Gastroesophageal sphincter (tissue), 4 donors: ENCODE measurements around the gene EPOP. TPM values are rescaled to one million over a fixed set of nuclear protein-coding genes. Genes with fewer than 3 reads are reported as not detected.

Source experiments
- ATAC-seq: fragments of 150-250 bp; one replicate; pipeline ENCODE4 v1.9.1; 2016; ENCODE audit warnings: mild to moderate bottlenecking, moderate library complexity
- H3K27ac ChIP-seq, 4 donors: fragments of 200-600 bp; sonication (generic) in 3 of 4; 1 replicate in 3 of 4; 2 replicates in 1 of 4; pipeline ENCODE4 v1.5.1; 2016 to 2019
- H3K27me3 ChIP-seq: fragments of 200-600 bp; sonication (generic); one replicate; pipeline ENCODE4 v1.5.1; 2019
- H3K36me3 ChIP-seq, 2 donors: fragments of 200-600 bp; sonication (generic); one replicate each; pipeline ENCODE4 v1.5.1; 2019; ENCODE audit warnings: control low read depth in 1 of 2
- H3K4me1 ChIP-seq, 3 donors: fragments of 200-600 bp; sonication (generic); 1 replicate in 2 of 3; 2 replicates in 1 of 3; pipeline ENCODE4 v1.5.1; 2016 to 2019; ENCODE audit warnings: control low read depth in 2 of 3
- H3K4me3 ChIP-seq, 2 donors: fragments of 200-600 bp; sonication (generic); one replicate each; pipeline ENCODE4 v1.5.1; 2019; ENCODE audit warnings: mild to moderate bottlenecking in 1 of 2, moderate library complexity in 1 of 2
- H3K9me3 ChIP-seq, 3 donors: fragments of 200-600 bp; sonication (generic); one replicate each; pipeline ENCODE4 v1.5.1; 2017 to 2019; ENCODE audit warnings: control low read depth in 2 of 3
- CTCF ChIP-seq, 4 experiments: fragments of 200-600 bp in 2 of 4; fragments of 450-650 bp in 2 of 4; sonication (generic) in 1 of 4; IDR thresholded peaks; one replicate each; pipeline ENCODE4 v1.5.1; 2017 to 2019; ENCODE audit warnings: antibody characterized with exemption in 4 of 4, mild to moderate bottlenecking in 2 of 4, moderate library complexity in 2 of 4
- EP300 ChIP-seq: sonication (generic); formaldehyde crosslinking; IDR thresholded peaks from one replicate; pipeline ENCODE4 v1.6.1; 2017; ENCODE audit warnings: antibody characterized with exemption, mild to moderate bottlenecking
- POLR2A ChIP-seq, 2 donors: fragments of 450-650 bp; IDR thresholded peaks; one replicate each; pipeline ENCODE4 v1.6.1; 2017; ENCODE audit warnings: antibody characterized with exemption in 2 of 2, mild to moderate bottlenecking in 2 of 2, moderate library complexity in 1 of 2
- POLR2AphosphoS5 ChIP-seq: sonication (generic); formaldehyde crosslinking; IDR thresholded peaks from one replicate; pipeline ENCODE4 v1.6.1; 2017; ENCODE audit warnings: antibody characterized with exemption
- WGBS, 2 donors: methylation state at CpG; one replicate each; pipeline ENCODE4 v1.1.5; 2018; ENCODE audit warnings: low coverage in 1 of 2; 5-methylcytosine and 5-hydroxymethylcytosine counted together
- total RNA-seq, 4 donors: library from RNA; depleted of rRNA; stranded (reverse); fragments of >200 nt; gene quantifications; one replicate each; pipeline ENCODE4 v1.1.0, GENCODE V29; 2016

The EPOP gene
- total RNA-seq, 4 donors from 2014 or later, result 0.31 to 3.5 (median 1.5) TPM

- TF ChIP-seq POLR2A (IDR thresholded peaks at IDR 0.05) (no peak), EP300 (no peak), CTCF (IDR thresholded peaks at IDR 0.05) (no peak), POLR2AphosphoS5 (no peak)
- H3K36me3 ChIP-seq, result peaks cover 0 to 44% of the 10 kb centered on the region in 2 donors
- H3K27me3 ChIP-seq, result no peaks in the 10 kb centered on the region
- WGBS, 2 donors, result 7 to 12% methylated on average over 10 to 13 of the region's 20 CpGs
- H3K4me1 ChIP-seq, result peaks cover 0 to 71% (median 12%) of the 10 kb centered on the region in 3 donors
- no peaks in the 10 kb centered on the region for H3K9me3 ChIP-seq
- peak overlapping the region in 3 of 4 donors; percentile 85 to 97 (median 96) for H3K27ac ChIP-seq
- no peak for ATAC-seq
- peak overlapping the region; percentile 75 to 94 for H3K4me3 ChIP-seq
Measured at GRCh38 chr17:38706505-38707216, 31.9 kb upstream of the EPOP start.

GRCh38 chr17:38705803-38706504 lies 31.2 kb upstream of the EPOP start:
- H3K4me3 ChIP-seq, result peak overlapping the region; percentile 75 to 94
- peak overlapping the region; percentile 85 to 97 (median 94) for H3K27ac ChIP-seq
- peaks cover 0 to 78% (median 14%) of the 10 kb centered on the region in 3 donors for H3K4me1 ChIP-seq
- H3K36me3 ChIP-seq, result peaks cover 0 to 37% of the 10 kb centered on the region in 2 donors
- no peaks in the 10 kb centered on the region for H3K27me3 ChIP-seq
- ATAC-seq, result no peak
- 0% methylated on average over 12 of the region's 38 CpGs for WGBS, 2 donors
- TF ChIP-seq EP300, result no peak
- TF ChIP-seq POLR2A (IDR thresholded peaks at IDR 0.05), result no peak
- TF ChIP-seq CTCF (IDR thresholded peaks at IDR 0.05), result no peak
- TF ChIP-seq POLR2AphosphoS5, result no peak
- no peaks in the 10 kb centered on the region for H3K9me3 ChIP-seq

DNA sequence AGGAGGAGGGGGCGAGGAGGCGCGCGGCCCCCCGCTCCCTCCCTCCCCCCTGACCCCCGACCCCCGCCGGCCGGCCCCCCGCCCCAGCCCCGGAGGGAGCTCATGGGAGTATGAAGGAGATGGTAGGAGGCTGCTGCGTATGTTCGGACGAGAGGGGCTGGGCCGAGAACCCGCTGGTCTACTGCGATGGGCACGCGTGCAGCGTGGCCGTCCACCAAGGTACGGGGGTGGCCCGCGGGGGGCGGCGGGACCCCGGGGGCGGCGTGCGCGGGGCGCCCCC lies 30.7 kb upstream of the EPOP start:
- Histone ChIP-seq H3K4me3 (peak overlapping the region; percentile 75 to 94), H3K36me3 (peaks cover 0 to 32% of the 10 kb centered on the region in 2 donors), H3K9me3 (no peaks in the 10 kb centered on the region), H3K27me3 (no peaks in the 10 kb centered on the region), H3K27ac (peak overlapping the region; percentile 85 to 97 (median 94)), H3K4me1 (peaks cover 0 to 77% (median 14%) of the 10 kb centered on the region in 3 donors)
- ATAC-seq, result no peak
- WGBS, 2 donors, result no CpG with 5 or more reads among the region's 32 CpGs
- TF ChIP-seq CTCF (IDR thresholded peaks at IDR 0.05) (no peak), POLR2A (IDR thresholded peaks at IDR 0.05) (no peak), EP300 (no peak), POLR2AphosphoS5 (no peak)

DNA sequence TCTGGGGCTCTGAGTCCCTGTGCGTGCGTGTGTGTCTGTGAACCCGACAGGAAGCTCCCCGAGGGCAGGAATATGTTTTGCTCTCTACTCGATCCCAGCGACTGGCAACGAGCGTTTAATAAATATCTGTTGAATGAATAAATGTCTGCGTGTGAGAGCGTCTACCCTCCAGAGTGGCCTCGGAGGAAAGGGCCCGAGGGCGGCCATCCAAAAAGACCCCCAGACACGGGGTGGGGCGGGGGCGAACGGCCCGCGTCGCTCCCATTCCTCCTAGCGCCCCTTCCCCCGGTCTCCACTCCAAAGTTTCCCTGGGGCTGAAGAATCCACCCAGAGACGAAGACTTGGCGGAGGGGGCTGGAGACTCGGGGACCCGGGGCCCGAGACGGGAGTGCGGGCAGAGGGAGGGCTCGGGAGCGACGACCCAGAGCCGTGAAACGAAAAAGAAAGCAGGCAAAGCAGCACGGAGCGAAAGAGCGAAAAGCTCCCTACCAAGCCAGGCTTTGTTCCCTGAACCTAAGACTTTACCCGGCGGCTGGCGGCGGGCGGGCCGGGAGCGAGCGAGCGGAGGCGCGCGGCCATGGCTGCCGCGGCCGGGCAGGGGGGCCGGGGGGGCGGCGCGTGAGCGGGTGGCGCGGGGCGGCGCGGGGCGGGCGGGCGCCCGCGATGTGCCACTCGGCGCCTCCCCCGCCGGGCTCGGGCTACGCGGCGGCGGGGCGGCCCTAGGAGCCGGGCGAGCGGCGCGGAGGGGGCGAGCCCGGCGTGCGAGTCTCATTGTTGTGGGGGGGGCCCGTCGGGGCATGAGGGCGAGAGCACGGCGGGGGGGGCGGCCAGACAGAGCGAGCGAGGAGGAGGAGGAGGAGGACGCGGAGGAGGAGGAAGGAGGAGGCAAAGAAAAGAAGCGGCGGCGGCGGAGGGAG lies 30.1 kb upstream of the EPOP start, which contains the start of gene MLLT6:
MLLT6 (plus strand) TSS at position 668 of the 917 bp plus-strand sequence. CDS start 360 bp downstream, outside the sequence.
- peak within 1 kb of the TSS; percentile 85 to 97 (median 96) for H3K27ac ChIP-seq
- peaks cover 0 to 71% (median 14%) of the 10 kb centered on the region in 3 donors for H3K4me1 ChIP-seq
- WGBS, 2 donors, result 0 to 4% methylated on average over 5 to 19 of the region's 100 CpGs
- peaks cover 0 to 26% of the 10 kb centered on the region in 2 donors for H3K36me3 ChIP-seq
- H3K4me3 ChIP-seq, result peak within 1 kb of the TSS; percentile 75 to 94
- peak; percentile 45 for TF ChIP-seq POLR2AphosphoS5
- no peak for TF ChIP-seq CTCF (IDR thresholded peaks at IDR 0.05)
- TF ChIP-seq POLR2A (IDR thresholded peaks at IDR 0.05), result peak; percentile 24 to 34
- TF ChIP-seq EP300, result no peak
- no peaks in the 10 kb centered on the region for H3K27me3 ChIP-seq
- peak; percentile 71 for ATAC-seq
- no peaks in the 10 kb centered on the region for H3K9me3 ChIP-seq
